ENCODE results near the gene FAM240B.

DNA sequence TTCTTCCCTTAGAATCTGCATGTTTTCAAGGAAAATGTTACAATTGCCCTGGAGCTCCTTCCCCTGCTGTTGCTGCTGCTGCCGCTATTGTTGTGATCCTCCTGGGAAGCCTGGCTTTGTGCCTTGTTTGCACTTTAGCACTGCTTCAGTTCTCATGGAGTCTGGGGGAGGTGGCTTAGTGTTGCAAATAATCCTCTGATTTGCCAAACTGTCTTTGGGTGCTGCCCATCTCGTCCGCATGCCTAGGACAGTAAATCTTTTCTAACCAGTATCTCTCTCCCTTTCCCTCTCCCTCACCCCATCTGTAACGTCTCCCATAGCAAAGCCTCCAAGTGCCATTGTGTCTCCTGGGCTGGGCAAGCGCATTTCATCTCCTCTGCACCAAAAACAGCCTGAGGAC lies 30.3 kb downstream of the FAM240B start:
- no peak for TF ChIP-seq POLR2AphosphoS5 (IDR thresholded peaks at IDR 0.05)
- TF ChIP-seq, protein P1, sequence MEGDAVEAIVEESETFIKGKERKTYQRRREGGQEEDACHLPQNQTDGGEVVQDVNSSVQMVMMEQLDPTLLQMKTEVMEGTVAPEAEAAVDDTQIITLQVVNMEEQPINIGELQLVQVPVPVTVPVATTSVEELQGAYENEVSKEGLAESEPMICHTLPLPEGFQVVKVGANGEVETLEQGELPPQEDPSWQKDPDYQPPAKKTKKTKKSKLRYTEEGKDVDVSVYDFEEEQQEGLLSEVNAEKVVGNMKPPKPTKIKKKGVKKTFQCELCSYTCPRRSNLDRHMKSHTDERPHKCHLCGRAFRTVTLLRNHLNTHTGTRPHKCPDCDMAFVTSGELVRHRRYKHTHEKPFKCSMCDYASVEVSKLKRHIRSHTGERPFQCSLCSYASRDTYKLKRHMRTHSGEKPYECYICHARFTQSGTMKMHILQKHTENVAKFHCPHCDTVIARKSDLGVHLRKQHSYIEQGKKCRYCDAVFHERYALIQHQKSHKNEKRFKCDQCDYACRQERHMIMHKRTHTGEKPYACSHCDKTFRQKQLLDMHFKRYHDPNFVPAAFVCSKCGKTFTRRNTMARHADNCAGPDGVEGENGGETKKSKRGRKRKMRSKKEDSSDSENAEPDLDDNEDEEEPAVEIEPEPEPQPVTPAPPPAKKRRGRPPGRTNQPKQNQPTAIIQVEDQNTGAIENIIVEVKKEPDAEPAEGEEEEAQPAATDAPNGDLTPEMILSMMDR (IDR thresholded peaks at IDR 0.05): no peak
- TF ChIP-seq POLR2A (IDR thresholded peaks at IDR 0.05): no peak

Measured in breast epithelium (tissue), 3 donors.